HCT116 (cell line): ENCODE data around the gene MEIKIN. TPM values are rescaled to one million over a fixed set of nuclear protein-coding genes. Genes with fewer than 3 reads are reported as not detected.

Experiments
- ATAC-seq: fragments of 200-7000 bp; cut with Tn5 transposase; 2 replicates; pipeline ENCODE4 v1.9.1; 2020; ENCODE audit warnings: mild to moderate bottlenecking, moderate library complexity
- BruUV-seq: library from RNA; stranded (reverse); fragments of 400-500 nt; replicated peaks from 2 replicates; lab custom pipeline; 2021; lab: Mats Ljungman, UMichigan
- CTCF ChIA-PET: fragments of 300-600 bp; sonication (Branson Sonifier 250); formaldehyde crosslinking; loops from one replicate; lab custom pipeline; 2021; ENCODE audit warnings: antibody characterized with exemption; lab: Charles Lee
- POLR2A ChIA-PET: fragments of 300-600, 350-600 bp; sonication (Branson Sonifier 250); formaldehyde crosslinking; loops from one replicate; lab custom pipeline; 2021; ENCODE audit warnings: antibody characterized with exemption; lab: Charles Lee
- RAD21 ChIA-PET, 2 experiments: fragments of 300-600 bp; sonication (Branson Sonifier 250); formaldehyde crosslinking; loops; one replicate each; lab custom pipeline; 2023; ENCODE audit warnings: low total read pairs in 2 of 2; ENCODE audit not compliant: uncharacterized antibody in 2 of 2, unreplicated experiment in 2 of 2, low non-redundant PET in 1 of 2; lab: Charles Lee
- DNase-seq: peaks from one replicate; pipeline ENCODE4 v3.0.0-alpha.2; 2010; ENCODE audit warnings: low read depth, low spot score
- H2AFZ ChIP-seq: fragments of 200-600 bp; shearing (Covaris generic), sonication (generic); 2 replicates; pipeline ENCODE4 v1.6.1; 2017; ENCODE audit warnings: low read depth, mixed run types, mixed read lengths, antibody characterized with exemption, low read length; ENCODE audit not compliant: poor library complexity, severe bottlenecking
- H3K27ac ChIP-seq: 2 replicates; pipeline ENCODE4 v1.5.1; 2012; ENCODE audit warnings: low read depth, low read length
- H3K27me3 ChIP-seq: fragments of 200-600 bp; sonication (generic); 2 replicates; pipeline ENCODE4 v1.6.1; 2016; ENCODE audit warnings: mixed run types, low read length, mixed read lengths; ENCODE audit not compliant: insufficient read depth
- H3K36me3 ChIP-seq, 2 experiments: fragments of 200-500 bp in 1 of 2; fragments of 200-600 bp in 1 of 2; sonication (Bioruptor generic) in 1 of 2; sonication (generic) in 1 of 2; 2 replicates each; pipeline versions ENCODE4 v1.5.1 to v1.6.1; 2014 to 2016; ENCODE audit warnings: low read length in 2 of 2, inconsistent platforms in 1 of 2, mixed read lengths in 1 of 2, mixed run types in 1 of 2; ENCODE audit not compliant: insufficient read depth in 2 of 2, control insufficient read depth in 1 of 2
- H3K4me1 ChIP-seq, 2 experiments: fragments of 200-600 bp in 1 of 2; sonication (generic) in 1 of 2; 2 replicates each; pipeline versions ENCODE4 v1.5.1 to v1.6.1; 2012 to 2017; ENCODE audit warnings: low read length in 2 of 2, inconsistent platforms in 1 of 2, mild to moderate bottlenecking in 1 of 2, mixed read lengths in 1 of 2, mixed run types in 1 of 2, moderate library complexity in 1 of 2; ENCODE audit not compliant: insufficient read depth in 2 of 2, control insufficient read depth in 1 of 2
- H3K4me2 ChIP-seq: fragments of 200-600 bp; sonication (generic); 2 replicates; pipeline ENCODE4 v1.6.1; 2017; ENCODE audit warnings: mixed run types, low read length, mixed read lengths
- H3K4me3 ChIP-seq, 2 experiments: fragments of 200-600 bp in 1 of 2; sonication (generic) in 1 of 2; replicated peaks in 1 of 2; 2 replicates each; pipeline ENCODE4 v1.5.1; 2011 to 2016; ENCODE audit warnings: low read length in 2 of 2, control low read depth in 1 of 2, low read depth in 1 of 2, mild to moderate bottlenecking in 1 of 2, mixed read lengths in 1 of 2, mixed run types in 1 of 2
- H3K79me2 ChIP-seq: fragments of 200-600 bp; sonication (generic); 2 replicates; pipeline ENCODE4 v1.6.1; 2017; ENCODE audit warnings: mild to moderate bottlenecking, mixed run types, low read length, moderate library complexity, mixed read lengths; ENCODE audit not compliant: insufficient read depth
- H3K9ac ChIP-seq: fragments of 200-600 bp; sonication (generic); 2 replicates; pipeline ENCODE4 v1.6.1; 2016; ENCODE audit warnings: low read length, mixed read lengths
- H3K9me2 ChIP-seq: fragments of 200-600 bp; sonication (generic), shearing (Covaris generic); 2 replicates; pipeline ENCODE4 v1.6.1; 2017; ENCODE audit warnings: mixed run types, mild to moderate bottlenecking, moderate library complexity; ENCODE audit not compliant: insufficient read depth
- H3K9me3 ChIP-seq, 2 experiments: fragments of 200-500 bp in 1 of 2; fragments of 200-600 bp in 1 of 2; sonication (Bioruptor generic) in 1 of 2; sonication (generic) in 1 of 2; 2 replicates each; pipeline ENCODE4 v1.6.1; 2014 to 2017; ENCODE audit warnings: low read length in 2 of 2, mixed read lengths in 2 of 2, inconsistent platforms in 1 of 2, low read depth in 1 of 2, mild to moderate bottlenecking in 1 of 2, mixed run types in 1 of 2, moderate library complexity in 1 of 2; ENCODE audit not compliant: control insufficient read depth in 1 of 2, insufficient read depth in 1 of 2
- H4K20me1 ChIP-seq: fragments of 200-600 bp; sonication (generic), shearing (Covaris generic); 2 replicates; pipeline ENCODE4 v1.6.1; 2017; ENCODE audit warnings: mixed run types, mild to moderate bottlenecking, moderate library complexity; ENCODE audit not compliant: insufficient read depth
- ATF3 ChIP-seq: IDR thresholded peaks from 2 replicates; pipeline ENCODE4 v1.6.1; 2012
- CBX3 ChIP-seq: IDR thresholded peaks from 2 replicates; pipeline ENCODE4 v1.6.1; 2012; ENCODE audit warnings: low read depth
- CEBPB ChIP-seq: IDR thresholded peaks from 2 replicates; pipeline ENCODE4 v1.6.1; 2012; ENCODE audit warnings: low read depth
- CTCF ChIP-seq, 3 experiments: fragments of 200-600 bp in 1 of 3; sonication (generic) in 1 of 3; IDR thresholded peaks in 2 of 3; conservative IDR thresholded peaks in 1 of 3; 2 replicates each; pipeline ENCODE4 v1.5.1; 2012 to 2017; ENCODE audit warnings: low read depth in 2 of 3, low read length in 2 of 3, antibody characterized with exemption in 1 of 3, borderline replicate concordance in 1 of 3, control low read depth in 1 of 3, mild to moderate bottlenecking in 1 of 3, mixed read lengths in 1 of 3, mixed run types in 1 of 3, moderate library complexity in 1 of 3; ENCODE audit not compliant: insufficient read depth in 1 of 3
- EGR1 ChIP-seq: IDR thresholded peaks from 2 replicates; pipeline ENCODE4 v1.6.1; 2012; ENCODE audit warnings: low read depth
- ELF1 ChIP-seq: IDR thresholded peaks from 2 replicates; pipeline ENCODE4 v1.6.1; 2012; ENCODE audit warnings: low read depth, borderline replicate concordance
- EZH2phosphoT487 ChIP-seq: fragments of 200-600 bp; IDR thresholded peaks from 2 replicates; pipeline ENCODE4 v1.6.1; 2018; ENCODE audit warnings: antibody characterized with exemption, borderline replicate concordance
- JUND ChIP-seq: IDR thresholded peaks from 2 replicates; pipeline ENCODE4 v1.6.1; 2012
- RAD21 ChIP-seq: IDR thresholded peaks from 2 replicates; pipeline ENCODE4 v1.6.1; 2012; ENCODE audit warnings: low read depth, mild to moderate bottlenecking
- SP1 ChIP-seq: IDR thresholded peaks from 2 replicates; pipeline ENCODE4 v1.6.1; 2012; ENCODE audit warnings: low read depth
- SRF ChIP-seq: IDR thresholded peaks from 2 replicates; pipeline ENCODE4 v1.6.1; 2012; ENCODE audit warnings: low read depth
- TCF7L2 ChIP-seq: IDR thresholded peaks from 2 replicates; pipeline ENCODE4 v1.7.0; 2011; ENCODE audit warnings: borderline replicate concordance, inconsistent platforms; ENCODE audit not compliant: insufficient read depth, insufficient read length; ENCODE audit errors: extremely low read depth
- ZNF274 ChIP-seq: fragments of 200-500 bp; sonication (Bioruptor generic); IDR thresholded peaks from 2 replicates; pipeline ENCODE4 v1.6.1; 2014; ENCODE audit warnings: mild to moderate bottlenecking, low read depth, low read length, inconsistent platforms
- intact Hi-C: fragments of 100-400 bp; cut with micrococcal nuclease; formaldehyde crosslinking; loops from 2 replicates; pipeline ENCODE4 v1.10.0; 2022
- total RNA-seq: library from RNA; stranded (reverse); gene quantifications from one replicate; pipeline ENCODE4 v1.2.1, GENCODE V29; 2021; ENCODE audit not compliant: unreplicated experiment

MEIKIN gene
- total RNA-seq, 1 experiment from 2014 or later, result not detected

DNA sequence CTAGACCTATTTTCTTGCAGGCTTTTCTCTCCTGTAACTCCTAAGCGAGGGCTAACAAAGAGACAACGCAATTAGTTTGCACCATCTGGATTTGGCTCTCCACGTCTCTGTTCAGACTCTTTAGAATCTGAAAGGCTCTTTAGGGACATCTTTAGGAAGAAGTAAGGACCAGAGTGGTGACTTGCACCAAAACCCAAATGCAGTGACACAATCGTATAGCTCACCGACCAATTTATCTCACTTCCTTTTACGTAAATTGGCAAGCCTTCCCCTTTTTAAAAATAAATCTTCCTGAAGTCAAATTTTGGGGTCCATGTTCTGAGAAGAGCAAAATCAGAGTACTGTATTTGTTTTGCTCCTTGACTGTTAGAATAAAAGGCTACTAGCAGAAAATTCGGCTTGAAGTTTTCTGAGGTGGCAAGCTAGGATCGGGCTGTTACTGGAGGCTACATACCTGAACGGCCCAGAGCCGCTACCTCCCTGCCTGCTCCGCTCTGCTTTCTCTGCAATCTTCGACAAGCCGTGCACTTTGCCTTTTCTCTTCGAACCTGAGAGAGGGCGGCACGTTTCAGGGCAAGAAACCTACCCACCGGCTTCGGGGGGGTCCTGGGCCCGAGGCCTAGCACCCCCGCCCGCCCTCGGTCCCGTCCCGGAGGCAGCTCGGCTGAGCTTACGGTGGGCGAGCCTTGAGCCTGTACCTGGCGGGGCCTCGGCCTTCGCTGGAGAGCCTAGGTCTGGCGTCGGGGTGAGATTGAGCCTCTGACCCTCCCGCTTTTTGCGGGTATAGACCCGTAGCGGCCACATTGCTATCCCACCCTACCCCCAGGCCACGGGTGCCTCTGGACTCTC is 537 bp downstream of the MEIKIN start:
- Histone ChIP-seq H3K4me1 (no peaks in the 10 kb centered on the region), H3K27ac (no peak overlapping the region), H2AFZ (no peak overlapping the region), H3K36me3 (no peaks in the 10 kb centered on the region), H3K9ac (no peak overlapping the region), H3K79me2 (no peaks in the 10 kb centered on the region), H3K4me3 (no peak overlapping the region), H4K20me1 (no peaks in the 10 kb centered on the region), H3K9me2 (no peaks in the 10 kb centered on the region), H3K4me2 (no peak overlapping the region), H3K9me3 (no peaks in the 10 kb centered on the region), H3K27me3 (no peaks in the 10 kb centered on the region)
- BruUV-seq, result no TSS peak
- TF ChIP-seq SP1, result no peak
- TF ChIP-seq CBX3, result no peak
- TF ChIP-seq EZH2phosphoT487, result no peak
- TF ChIP-seq RAD21, result no peak
- TF ChIP-seq EGR1, result no peak
- no peak for ATAC-seq
- ChIA-PET POLR2A (no interaction called here), CTCF (no interaction called here), RAD21 (no interaction called here)
- DNase-seq, result no peak
- intact Hi-C loops, result no loop called here

- POLR2A ChIA-PET, result no interaction called here
- intact Hi-C loops, result no loop called here
Measured at GRCh38 chr5:131943916-131944315, 1.5 kb downstream of the MEIKIN start.

More at GRCh38 chr5:131943916-131944315, 1.5 kb downstream of the MEIKIN start:
- H3K4me3 ChIP-seq, result no peak overlapping the region
- no peak for DNase-seq
- H3K36me3 ChIP-seq, result no peaks in the 10 kb centered on the region
- no peak overlapping the region for H3K4me2 ChIP-seq
- CTCF ChIA-PET, result no interaction called here
- no peaks in the 10 kb centered on the region for H4K20me1 ChIP-seq
- no peaks in the 10 kb centered on the region for H3K27me3 ChIP-seq
- no TSS peak for BruUV-seq
- no peak overlapping the region for H3K9ac ChIP-seq
- RAD21 ChIA-PET, result no interaction called here
- no peaks in the 10 kb centered on the region for H3K79me2 ChIP-seq
- no peaks in the 10 kb centered on the region for H3K9me2 ChIP-seq
- H3K4me1 ChIP-seq, result no peaks in the 10 kb centered on the region
- H3K9me3 ChIP-seq, result no peaks in the 10 kb centered on the region
- H3K27ac ChIP-seq, result no peak overlapping the region
- H2AFZ ChIP-seq, result no peak overlapping the region
- ATAC-seq, result no peak
- no peak for TF ChIP-seq ELF1
- no peak for TF ChIP-seq CBX3
- no peak for TF ChIP-seq CTCF (IDR thresholded peaks at IDR 0.05 in 2 of 3, conservative IDR thresholded peaks at IDR 0.05 in 1 of 3; ENCODE audit: borderline replicate concordance in 1 of 3, insufficient read depth in 1 of 3, low read depth in 2 of 3, low read length in 2 of 3)
- no peak for TF ChIP-seq JUND
- no peak for TF ChIP-seq ATF3
- no peak for TF ChIP-seq SRF
- no peak for TF ChIP-seq ZNF274
- no peak for TF ChIP-seq CEBPB
- TF ChIP-seq EGR1, result no peak
- TF ChIP-seq TCF7L2, result no peak
